Epithelial cell of prostate (primary cell): ENCODE results near the gene SGSM2.
A peak's percentile ranks its signal among the peaks of the same experiment; 100 is the strongest.

Experiments used
- DNase-seq: peaks from one replicate; pipeline ENCODE4 v3.0.0-alpha.2; 2011; ENCODE audit warnings: low read depth, low spot score
- H3K27ac ChIP-seq: fragments of 450-650 bp; 2 replicates; pipeline ENCODE4 v1.5.1; 2017; ENCODE audit warnings: mild to moderate bottlenecking

SGSM2 gene

GRCh38 chr17:2336215-2336851 lies 968 bp upstream of the SGSM2 start, which contains the start of gene TSR1:
Gene TSR1 (minus strand): TSS chr17:2336457. CDS start chr17:2336427, 30 bp downstream.
- peak; percentile 59 for DNase-seq
- peak within 1 kb of the TSS; percentile 68 for H3K27ac ChIP-seq

- DNase-seq = no peak
- peak overlapping the region; percentile 68 for H3K27ac ChIP-seq
These were observed 428 bp downstream of the SGSM2 start for GRCh38 chr17:2337544-2338314.

GRCh38 chr17:2338315-2338657 lies 985 bp downstream of the SGSM2 start:
- H3K27ac ChIP-seq = peak overlapping the region; percentile 68
- no peak for DNase-seq

- H3K27ac ChIP-seq = no peak overlapping the region
- DNase-seq = no peak
These were observed 6.1 kb downstream of the SGSM2 start for GRCh38 chr17:2343421-2343820.

- no peak for DNase-seq
- no peak overlapping the region for H3K27ac ChIP-seq
These were observed 7.2 kb downstream of the SGSM2 start for GRCh38 chr17:2344528-2344927.

- peak overlapping the region; percentile 48 for H3K27ac ChIP-seq
- no peak for DNase-seq
These were observed 9.2 kb downstream of the SGSM2 start for GRCh38 chr17:2346475-2346874.

GRCh38 chr17:2347805-2348685 lies 10.7 kb downstream of the SGSM2 start:
- H3K27ac ChIP-seq = no peak overlapping the region
- DNase-seq = peak; percentile 36

GRCh38 chr17:2351269-2351668 lies 14.0 kb downstream of the SGSM2 start:
- DNase-seq = no peak
- no peak overlapping the region for H3K27ac ChIP-seq

GRCh38 chr17:2354311-2354710 lies 17.0 kb downstream of the SGSM2 start:
- H3K27ac ChIP-seq = no peak overlapping the region
- no peak for DNase-seq

- H3K27ac ChIP-seq = no peak overlapping the region
- no peak for DNase-seq
These were observed 19.9 kb downstream of the SGSM2 start for GRCh38 chr17:2357237-2357636.

GRCh38 chr17:2357931-2358434 lies 20.7 kb downstream of the SGSM2 start:
- DNase-seq = no peak
- no peak overlapping the region for H3K27ac ChIP-seq

- no peak for DNase-seq
- H3K27ac ChIP-seq = no peak overlapping the region
These were observed 23.9 kb downstream of the SGSM2 start for GRCh38 chr17:2361010-2361760.

GRCh38 chr17:2362016-2362415 lies 24.7 kb downstream of the SGSM2 start:
- DNase-seq = no peak
- no peak overlapping the region for H3K27ac ChIP-seq

GRCh38 chr17:2362416-2362815 lies 25.1 kb downstream of the SGSM2 start:
- H3K27ac ChIP-seq = no peak overlapping the region
- no peak for DNase-seq

GRCh38 chr17:2362881-2363280 lies 25.6 kb downstream of the SGSM2 start:
- no peak for DNase-seq
- no peak overlapping the region for H3K27ac ChIP-seq

- DNase-seq = no peak
- no peak overlapping the region for H3K27ac ChIP-seq
These were observed 26.0 kb downstream of the SGSM2 start for GRCh38 chr17:2363318-2363717.

GRCh38 chr17:2363851-2364762 lies 26.8 kb downstream of the SGSM2 start:
- DNase-seq = no peak
- no peak overlapping the region for H3K27ac ChIP-seq

GRCh38 chr17:2364763-2365116 lies 27.4 kb downstream of the SGSM2 start:
- H3K27ac ChIP-seq = no peak overlapping the region
- DNase-seq = no peak

GRCh38 chr17:2365132-2365531 lies 27.8 kb downstream of the SGSM2 start:
- H3K27ac ChIP-seq = no peak overlapping the region
- no peak for DNase-seq
